C4-2B (cell line): ENCODE measurements around the gene ZNF627.
"Not testable (repeated sequence)": the region's sequence is repeated elsewhere in the genome, so short reads cannot be mapped to it uniquely, and the experiment has no call there.

Experiments used
- H3K27ac ChIP-seq: fragments of 450-650 bp; 2 replicates; pipeline ENCODE4 v1.5.1; 2017
- ZFX ChIP-seq: fragments of 450-650 bp; IDR thresholded peaks from 2 replicates; pipeline ENCODE4 v1.6.1; 2017
- TF ChIP-seq, protein P1 (sequence below): fragments of 450-650 bp; conservative IDR thresholded peaks from 2 replicates; pipeline ENCODE4 v1.5.1; 2017; ENCODE audit warnings: mild to moderate bottlenecking

The ZNF627 gene

DNA sequence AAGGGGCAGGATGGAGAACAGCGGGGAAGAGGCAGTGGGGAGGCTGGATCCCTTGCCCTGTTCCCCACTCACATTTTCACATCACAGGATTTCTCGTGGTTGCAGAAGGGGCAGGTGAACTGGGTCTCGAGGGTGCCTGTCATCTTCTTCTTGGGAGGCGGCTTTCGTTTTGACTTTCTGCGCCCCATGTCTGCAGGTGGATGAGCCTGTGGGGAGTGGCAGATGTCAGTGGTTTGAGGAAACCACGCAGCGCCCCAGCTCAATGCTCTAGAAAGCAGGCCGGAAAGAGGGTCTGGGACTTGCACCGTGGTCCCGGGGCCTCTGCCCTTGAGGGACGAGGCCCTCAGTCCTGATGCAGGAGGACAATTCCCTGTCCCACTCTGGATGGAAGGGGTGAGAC, 43.1 kb upstream of the ZNF627 start:
- H3K27ac ChIP-seq: no peak overlapping the region
- no peak for TF ChIP-seq ZFX
- TF ChIP-seq, protein P1, sequence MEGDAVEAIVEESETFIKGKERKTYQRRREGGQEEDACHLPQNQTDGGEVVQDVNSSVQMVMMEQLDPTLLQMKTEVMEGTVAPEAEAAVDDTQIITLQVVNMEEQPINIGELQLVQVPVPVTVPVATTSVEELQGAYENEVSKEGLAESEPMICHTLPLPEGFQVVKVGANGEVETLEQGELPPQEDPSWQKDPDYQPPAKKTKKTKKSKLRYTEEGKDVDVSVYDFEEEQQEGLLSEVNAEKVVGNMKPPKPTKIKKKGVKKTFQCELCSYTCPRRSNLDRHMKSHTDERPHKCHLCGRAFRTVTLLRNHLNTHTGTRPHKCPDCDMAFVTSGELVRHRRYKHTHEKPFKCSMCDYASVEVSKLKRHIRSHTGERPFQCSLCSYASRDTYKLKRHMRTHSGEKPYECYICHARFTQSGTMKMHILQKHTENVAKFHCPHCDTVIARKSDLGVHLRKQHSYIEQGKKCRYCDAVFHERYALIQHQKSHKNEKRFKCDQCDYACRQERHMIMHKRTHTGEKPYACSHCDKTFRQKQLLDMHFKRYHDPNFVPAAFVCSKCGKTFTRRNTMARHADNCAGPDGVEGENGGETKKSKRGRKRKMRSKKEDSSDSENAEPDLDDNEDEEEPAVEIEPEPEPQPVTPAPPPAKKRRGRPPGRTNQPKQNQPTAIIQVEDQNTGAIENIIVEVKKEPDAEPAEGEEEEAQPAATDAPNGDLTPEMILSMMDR: no peak

DNA sequence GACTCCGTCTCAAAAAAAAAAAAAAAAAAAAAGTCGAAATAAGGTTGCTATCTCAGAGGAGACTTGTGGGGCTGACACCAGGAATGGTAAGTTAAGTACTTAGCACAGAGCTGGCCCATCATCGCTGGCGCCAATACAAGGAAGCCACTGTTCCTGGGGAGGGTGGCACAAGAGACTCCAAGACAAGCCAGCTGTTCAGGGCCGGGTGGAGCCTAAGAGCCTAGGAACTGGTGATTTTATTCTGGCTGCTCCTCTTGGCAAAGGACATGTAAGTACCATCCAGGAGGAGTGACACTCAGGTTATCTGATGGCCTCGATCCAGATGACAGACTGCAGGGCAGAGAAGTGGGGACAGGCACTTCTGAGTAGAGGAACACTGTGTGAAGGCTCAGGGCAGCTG, 42.0 kb upstream of the ZNF627 start:
- peak overlapping the region; percentile 13; the same call in 1 of the 2 replicates for H3K27ac ChIP-seq
- no peak for TF ChIP-seq ZFX
- TF ChIP-seq, protein P1: no peak

DNA sequence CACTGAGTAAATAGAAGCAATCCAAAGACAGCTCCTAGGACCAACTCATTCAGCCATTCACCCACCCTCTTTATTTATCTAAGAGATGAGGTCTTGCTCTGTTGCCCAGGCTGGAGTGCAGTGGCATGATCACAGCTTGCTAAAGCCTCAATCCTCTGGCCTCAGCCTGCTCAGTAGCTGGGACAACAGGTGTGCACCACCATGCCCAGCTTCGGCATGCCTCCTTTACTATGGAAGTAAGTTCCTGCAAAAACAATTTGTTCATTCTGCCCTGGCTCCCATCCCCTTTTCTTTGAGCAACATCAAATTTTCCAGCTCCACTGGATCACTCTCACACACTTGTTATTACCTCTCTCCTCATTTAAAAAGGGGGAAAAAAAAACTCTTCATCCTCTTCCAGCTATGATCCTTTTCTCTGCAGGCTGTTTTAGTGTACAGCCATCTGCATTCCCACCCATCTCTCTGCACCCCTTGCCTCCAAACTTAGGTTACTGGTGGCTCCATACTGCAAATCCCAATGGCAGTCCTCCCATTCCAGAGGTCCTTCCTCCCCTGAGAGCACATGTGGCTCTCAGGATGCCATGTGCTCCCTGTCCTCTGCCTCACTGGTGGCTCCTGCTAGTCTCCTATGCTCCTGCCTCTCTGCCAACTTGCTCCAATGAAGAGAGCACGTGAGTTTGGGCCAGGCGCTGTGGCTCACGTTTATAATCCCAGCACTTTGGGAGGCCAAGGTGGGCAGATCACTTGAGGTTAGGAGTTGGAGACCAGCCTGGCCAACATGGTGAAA, 40.5 kb upstream of the ZNF627 start:
- TF ChIP-seq, protein P1: no peak
- no peak for TF ChIP-seq ZFX
- no peak overlapping the region for H3K27ac ChIP-seq

DNA sequence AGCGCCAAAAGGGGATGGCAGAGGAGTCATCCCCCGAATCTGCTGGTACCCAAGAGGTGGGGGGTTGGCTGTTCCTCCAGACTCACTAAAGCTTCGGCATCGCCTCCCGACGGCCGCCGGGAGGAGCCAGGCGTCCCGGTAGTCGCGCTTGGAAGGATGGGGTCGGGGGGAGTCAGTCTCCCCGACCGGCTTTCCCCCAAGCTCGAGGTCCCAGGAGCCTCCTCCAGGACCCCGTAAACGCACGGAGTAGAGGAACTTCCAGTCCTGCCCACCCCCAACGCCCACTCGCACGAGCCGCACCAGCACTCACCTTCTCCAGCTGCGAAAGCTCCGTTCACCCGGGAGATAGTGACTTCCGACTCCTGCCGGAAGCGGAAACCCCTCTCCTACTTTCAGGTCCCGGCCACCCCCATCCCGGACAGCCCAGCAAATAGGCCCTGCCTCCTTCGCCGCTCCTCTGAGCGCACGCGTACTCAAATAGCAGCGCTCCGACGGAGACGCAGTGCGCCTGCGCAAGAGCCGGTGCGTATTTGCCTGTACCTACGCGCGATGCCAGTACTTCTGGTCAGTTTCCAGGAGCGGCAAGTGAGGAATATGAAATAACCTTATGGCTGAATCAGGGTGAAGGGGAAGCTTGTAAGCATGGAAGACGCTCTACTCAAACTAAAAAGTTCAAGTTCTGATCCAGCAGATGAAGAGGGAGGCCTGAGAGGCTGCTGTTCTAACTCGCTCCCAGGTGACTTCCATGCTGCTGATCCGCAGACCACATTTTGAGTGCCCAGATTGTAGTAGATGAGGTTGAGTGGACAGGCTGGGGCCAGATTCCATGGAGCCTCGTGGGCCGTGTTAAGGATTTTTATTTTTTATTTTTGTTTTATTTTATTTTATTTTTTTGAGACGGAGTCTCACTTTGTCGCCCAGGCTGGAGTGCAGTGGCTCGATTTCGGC, 38.1 kb upstream of the ZNF627 start, which contains the start of gene ELOF1:
Gene ELOF1, minus strand, starts transcription at position 350 of the 948 bp plus-strand sequence. CDS start 4,883 bp downstream, outside the sequence.
- TF ChIP-seq ZFX: no peak
- TF ChIP-seq, protein P1: no peak; the same call in 1 of the 2 replicates
- H3K27ac ChIP-seq: peak within 1 kb of the TSS; percentile 77

DNA sequence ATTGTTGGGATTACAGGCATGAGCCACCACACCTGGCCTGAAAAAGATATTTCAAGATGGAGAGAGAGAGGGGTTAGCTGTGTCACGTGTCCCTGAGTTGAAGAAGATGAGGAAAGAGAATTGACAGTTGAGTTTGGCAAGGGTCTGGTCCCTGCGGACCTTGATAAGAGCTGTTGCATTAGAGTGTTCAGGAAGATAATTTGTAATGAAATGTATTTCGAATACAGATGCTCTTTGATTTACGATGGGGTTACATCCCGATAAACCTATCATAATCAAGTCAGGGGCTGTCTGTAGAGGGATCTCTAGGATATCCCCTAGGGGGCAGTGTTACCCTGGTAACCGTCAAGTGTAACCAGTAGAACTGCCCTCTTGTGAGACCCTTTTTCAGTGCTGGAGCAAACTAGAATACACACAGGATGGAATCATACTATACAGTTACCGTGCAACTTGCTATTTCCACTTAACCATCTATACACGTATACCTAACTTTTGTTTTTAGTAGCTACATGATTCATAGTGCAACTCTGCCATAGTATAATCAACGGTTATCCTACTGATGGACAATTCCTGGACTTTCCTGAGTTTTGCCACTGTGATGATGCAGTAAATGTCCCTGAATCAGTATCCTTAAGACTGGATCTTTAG, 36.8 kb upstream of the ZNF627 start:
- H3K27ac ChIP-seq: peak overlapping the region; percentile 77; the same call in 1 of the 2 replicates

DNA sequence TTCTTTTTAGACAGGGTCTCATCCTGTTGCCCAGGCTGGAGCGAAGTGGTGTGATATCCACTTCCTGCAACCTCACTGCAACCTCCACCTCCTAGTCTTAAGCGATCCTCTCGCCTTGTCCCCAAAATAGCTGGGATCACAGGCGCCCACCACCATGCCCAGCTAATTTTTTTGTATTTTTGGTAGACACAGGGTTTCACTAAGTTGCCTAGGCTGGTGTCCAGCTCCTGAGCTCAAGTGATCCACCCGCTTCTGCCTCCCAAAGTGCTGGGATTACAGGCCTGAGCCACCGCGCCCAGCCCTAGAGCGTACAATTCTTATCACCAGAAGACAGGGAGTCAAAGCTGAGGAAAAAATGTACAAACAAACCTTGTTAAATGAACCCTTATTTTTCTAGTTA, 33.8 kb upstream of the ZNF627 start:
- TF ChIP-seq ZFX: no peak
- TF ChIP-seq, protein P1: no peak
- no peak overlapping the region for H3K27ac ChIP-seq

More for the DNA sequence above, 36.8 kb upstream of the ZNF627 start:
- no peak for TF ChIP-seq ZFX
- TF ChIP-seq, protein P1: peak; percentile 84

DNA sequence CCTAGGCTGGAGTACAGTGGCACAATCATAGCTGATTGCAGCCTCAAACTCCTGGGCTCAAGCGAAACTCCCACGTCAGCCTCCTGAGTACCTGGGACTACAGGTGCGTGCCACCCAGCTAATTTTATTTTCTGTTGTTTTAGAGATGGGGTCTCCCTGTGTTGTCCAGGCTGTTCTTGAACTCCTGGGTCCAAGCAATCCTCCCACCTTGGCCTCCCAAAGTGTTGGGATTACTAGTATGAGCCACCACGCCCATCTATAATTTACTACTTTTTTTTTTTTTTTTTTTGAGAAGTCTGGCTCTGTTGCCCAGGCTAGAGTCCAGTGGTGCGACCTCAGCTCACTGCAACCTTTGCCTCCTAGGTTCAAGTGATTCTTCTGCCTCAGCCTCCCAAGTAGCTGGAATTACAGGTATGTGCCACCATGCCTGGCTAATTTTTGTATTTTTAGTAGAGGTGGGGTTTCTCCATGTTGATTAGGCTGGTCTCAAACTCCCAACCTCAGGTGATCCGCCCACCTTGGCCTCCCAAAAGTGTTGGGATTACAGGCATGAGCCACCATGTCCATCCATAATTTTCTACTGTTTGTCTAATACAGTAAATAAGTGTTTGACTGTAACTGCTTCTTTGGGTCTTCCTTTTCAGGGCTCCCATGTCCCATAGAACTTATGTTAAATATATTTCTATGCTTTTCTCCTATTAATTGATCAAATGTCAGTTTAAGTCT, 33.0 kb upstream of the ZNF627 start:
- H3K27ac ChIP-seq: not testable (repeated sequence)

DNA sequence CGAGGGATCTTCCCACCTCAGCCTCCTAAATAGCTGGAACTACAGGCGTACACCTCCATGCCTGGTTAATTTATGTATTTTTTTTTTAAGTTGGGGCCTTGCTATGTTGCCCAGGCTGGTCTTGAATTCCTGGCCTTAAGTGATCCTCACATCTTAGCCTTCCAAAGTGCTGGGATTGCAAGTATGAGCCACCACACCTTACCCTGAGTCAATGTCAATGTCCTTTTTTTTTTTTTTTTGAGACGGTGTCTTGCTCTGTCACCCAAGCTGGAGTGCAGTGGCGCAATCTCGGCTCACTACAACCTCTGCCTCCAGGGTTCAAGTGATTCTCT, 31.7 kb upstream of the ZNF627 start:
- H3K27ac ChIP-seq: not testable (repeated sequence)
